CD14-positive monocyte (primary cell): Measurements from ENCODE around the gene FDX2. TPM values are rescaled to one million over a fixed set of nuclear protein-coding genes. Genes with fewer than 3 reads are reported as not detected.

Source experiments
- DNase-seq, 3 donors: peaks; one replicate each; pipeline ENCODE4 v3.0.0-alpha.2; 2011 to 2022
- H2AFZ ChIP-seq: 2 replicates; pipeline ENCODE4 v1.6.0; 2012; ENCODE audit warnings: mild to moderate bottlenecking, low read depth, low read length, inconsistent platforms; ENCODE audit not compliant: insufficient read depth, poor library complexity, severe bottlenecking
- H3K27ac ChIP-seq, 2 donors: 1 replicate in 1 of 2; 2 replicates in 1 of 2; pipeline ENCODE4 v1.5.1; 2012 to 2013; ENCODE audit warnings: low read length in 2 of 2, control low read depth in 1 of 2, inconsistent platforms in 1 of 2, low read depth in 1 of 2, mild to moderate bottlenecking in 1 of 2
- H3K27me3 ChIP-seq, 2 donors: one replicate each; pipeline versions ENCODE4 v1.6.0 to v1.6.1; 2011 to 2013; ENCODE audit warnings: low read length in 2 of 2; ENCODE audit not compliant: control insufficient read depth in 2 of 2, insufficient read depth in 2 of 2
- H3K36me3 ChIP-seq, 2 donors: replicated peaks in 1 of 2; 1 replicate in 1 of 2; 2 replicates in 1 of 2; pipeline versions ENCODE4 v1.5.1 to v1.6.1; 2012 to 2013; ENCODE audit warnings: low read length in 2 of 2, control low read depth in 1 of 2, inconsistent platforms in 1 of 2, mild to moderate bottlenecking in 1 of 2; ENCODE audit not compliant: insufficient read depth in 2 of 2, control insufficient read depth in 1 of 2
- H3K4me1 ChIP-seq, 2 donors: 1 replicate in 1 of 2; 2 replicates in 1 of 2; pipeline versions ENCODE4 v1.5.1 to v1.6.1; 2012 to 2013; ENCODE audit warnings: low read length in 2 of 2, control low read depth in 1 of 2, inconsistent platforms in 1 of 2, mild to moderate bottlenecking in 1 of 2, moderate library complexity in 1 of 2; ENCODE audit not compliant: insufficient read depth in 2 of 2, control insufficient read depth in 1 of 2
- H3K4me2 ChIP-seq: replicated peaks from 2 replicates; pipeline ENCODE3; 2012; ENCODE audit warnings: low read length, moderate library complexity, mild to moderate bottlenecking; ENCODE audit not compliant: poor library complexity, severe bottlenecking; ENCODE audit errors: extremely low read depth
- H3K4me3 ChIP-seq, 3 experiments: fragments of 200-600 bp in 1 of 3; sonication (generic) in 1 of 3; replicated peaks in 1 of 3; 1 replicate in 2 of 3; 2 replicates in 1 of 3; pipeline ENCODE4 v1.5.1; 2011 to 2013; ENCODE audit warnings: low read length in 3 of 3, mild to moderate bottlenecking in 3 of 3, control low read depth in 2 of 3, low read depth in 2 of 3, inconsistent platforms in 1 of 3, moderate library complexity in 1 of 3
- H3K79me2 ChIP-seq: 2 replicates; pipeline ENCODE4 v1.6.0; 2012; ENCODE audit warnings: mild to moderate bottlenecking, control low read depth, inconsistent platforms, low read length, moderate library complexity; ENCODE audit not compliant: insufficient read depth
- H3K9ac ChIP-seq: 2 replicates; pipeline ENCODE4 v1.6.0; 2017; ENCODE audit warnings: low read length, mild to moderate bottlenecking; ENCODE audit not compliant: insufficient read depth, poor library complexity, severe bottlenecking
- H3K9me3 ChIP-seq, 2 donors: replicated peaks in 1 of 2; 1 replicate in 1 of 2; 2 replicates in 1 of 2; pipeline versions ENCODE4 v1.5.1 to v1.6.1; 2012 to 2013; ENCODE audit warnings: low read length in 2 of 2, control low read depth in 1 of 2; ENCODE audit not compliant: control insufficient read depth in 1 of 2, insufficient read depth in 1 of 2
- H4K20me1 ChIP-seq: 2 replicates; pipeline ENCODE4 v1.6.0; 2012; ENCODE audit warnings: mild to moderate bottlenecking, low read length, control low read depth, moderate library complexity; ENCODE audit not compliant: insufficient read depth
- H3K27ac Mint-ChIP-seq, 7 donors: one replicate each; pipeline ENCODE4 v1.8.0; 2020; ENCODE audit warnings: mild to moderate bottlenecking in 7 of 7, mixed read lengths in 7 of 7, moderate library complexity in 6 of 7, inconsistent platforms in 2 of 7
- H3K27me3 Mint-ChIP-seq, 3 donors: one replicate each; pipeline ENCODE4 v1.8.0; 2021 to 2022; ENCODE audit warnings: low read depth in 3 of 3, mild to moderate bottlenecking in 3 of 3, mixed read lengths in 3 of 3, moderate library complexity in 3 of 3, inconsistent platforms in 1 of 3
- H3K36me3 Mint-ChIP-seq, 2 donors: one replicate each; pipeline ENCODE4 v1.8.0; 2020; ENCODE audit warnings: mixed read lengths in 2 of 2, inconsistent platforms in 1 of 2, mild to moderate bottlenecking in 1 of 2
- H3K4me1 Mint-ChIP-seq: one replicate; pipeline ENCODE4 v1.8.0; 2020; ENCODE audit warnings: mild to moderate bottlenecking, mixed read lengths
- H3K4me3 Mint-ChIP-seq, 2 donors: one replicate each; pipeline ENCODE4 v1.8.0; 2020; ENCODE audit warnings: mild to moderate bottlenecking in 2 of 2, mixed read lengths in 2 of 2, moderate library complexity in 1 of 2
- H3K9me3 Mint-ChIP-seq, 7 donors: one replicate each; pipeline ENCODE4 v1.8.0; 2020 to 2022; ENCODE audit warnings: mixed read lengths in 7 of 7, mild to moderate bottlenecking in 6 of 7, moderate library complexity in 6 of 7, inconsistent platforms in 2 of 7
- WGBS: methylation state at CpG from one replicate; pipeline ENCODE4 v1.1.5; 2013; ENCODE audit warnings: missing lambda C conversion rate; ENCODE audit not compliant: insufficient coverage; 5-methylcytosine and 5-hydroxymethylcytosine counted together
- intact Hi-C, 2 donors: fragments of 100-400 bp; cut with micrococcal nuclease; formaldehyde crosslinking; loops; one replicate each; pipeline versions ENCODE4 v1.15.0 to v1.15.1; 2023
- polyA minus RNA-seq: library from RNA; depleted of rRNA, polyadenylated mRNA; stranded (reverse); fragments of >200 nt; gene quantifications from 2 replicates; pipeline ENCODE4 v1.2.3, GENCODE V29; 2012
- polyA plus RNA-seq, 3 donors: library from polyadenylated mRNA; depleted of rRNA in 1 of 3; unstranded in 2 of 3; stranded (reverse) in 1 of 3; fragments of 300-500 nt in 2 of 3; fragments of >200 nt in 1 of 3; fragmentation: Illumina TruSeq in 2 of 3; gene quantifications; 1 replicate in 2 of 3; 2 replicates in 1 of 3; pipeline ENCODE4 v1.2.3, GENCODE V29; 2012 to 2021
- total RNA-seq, 12 experiments: library from RNA in 1 of 12; stranded (reverse) in 1 of 12; fragments of 120-200 nt in 1 of 12; gene quantifications; one replicate each; pipeline ENCODE4 v1.2.4 and lab custom pipeline; 2013 to 2026; ENCODE audit warnings: mixed read lengths in 6 of 12, inconsistent platforms in 1 of 12
- TF ChIP-seq, protein P1 (sequence below): fragments of 200-600 bp; IDR thresholded peaks from one replicate; pipeline ENCODE4 v1.8.0; 2022; ENCODE audit warnings: antibody characterized with exemption, mild to moderate bottlenecking

FDX2 gene
- total RNA-seq (2013) = 7.8 TPM
- polyA plus RNA-seq (1 to 10 TPM; 5.5 to 6.8 (median 6.7) TPM), polyA minus RNA-seq (2.7 and 3.0 TPM in 2 replicates), total RNA-seq (lab: John Stamatoyannopoulos, UW) (0 to 0.15 (median 0) reads per million in 11 experiments)

DNA sequence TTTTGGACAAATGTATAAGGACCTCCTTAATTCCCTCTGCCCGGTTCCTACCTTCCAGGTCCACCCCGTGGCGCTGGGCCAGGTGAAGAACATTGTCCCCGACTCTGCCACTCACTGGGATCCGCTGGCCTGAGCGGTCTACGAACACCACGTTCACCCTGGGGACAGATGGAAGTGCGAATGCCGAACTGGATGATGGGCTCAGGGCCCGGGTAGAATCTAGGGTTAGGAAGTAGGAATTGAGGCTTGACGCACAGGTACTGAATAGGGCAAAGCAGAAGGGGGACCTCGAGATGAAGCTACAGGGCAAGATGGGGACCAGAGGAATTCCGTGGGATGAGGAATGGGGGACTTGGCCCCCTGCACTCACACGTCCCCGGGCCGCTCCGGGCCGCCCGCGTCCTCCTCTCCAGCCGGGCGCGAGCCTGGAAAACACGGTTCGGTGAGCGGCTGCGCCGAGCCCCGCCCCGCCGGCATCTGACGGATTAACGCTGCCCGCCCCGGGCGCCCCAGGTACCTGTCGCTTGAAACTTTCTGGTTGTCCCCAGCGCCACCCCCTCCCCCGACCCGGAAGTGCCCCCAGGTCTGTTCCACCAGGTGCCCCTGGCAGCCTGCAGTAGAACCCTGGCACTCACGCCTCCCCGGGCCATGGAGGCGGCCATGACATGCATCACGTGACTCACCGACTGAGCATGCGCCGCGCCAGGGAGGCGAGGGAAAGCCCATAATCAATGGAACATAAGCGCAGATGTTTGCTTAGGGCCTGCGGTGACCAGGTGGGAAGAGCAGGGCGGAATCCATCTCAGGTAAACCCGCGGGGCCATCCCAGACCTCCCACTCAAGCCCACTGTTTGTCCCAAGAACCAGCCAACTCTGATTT lies at the start of gene FDX2:
Gene FDX2 (minus strand): TSS at position 681 of the 880 bp plus-strand sequence. CDS start 19 bp downstream, at position 662.
- no peaks in the 10 kb centered on the region for H3K9me3 ChIP-seq
- no peaks in the 10 kb centered on the region for H3K27me3 ChIP-seq
- Mint-ChIP-seq H3K4me1 (peaks cover 11% of the 10 kb centered on the region), H3K27ac (peak within 1 kb of the TSS in 6 of 7 donors; percentile 51 to 87 (median 79)), H3K9me3 (peaks cover 0 to 1% (median 0%) of the 10 kb centered on the region in 7 donors), H3K36me3 (peaks cover 24 to 44% of the 10 kb centered on the region in 2 donors), H3K4me3 (peak within 1 kb of the TSS; percentile 83 to 93), H3K27me3 (peaks cover 2 to 5% (median 5%) of the 10 kb centered on the region in 3 donors)
- intact Hi-C loops = no loop called here
- H3K36me3 ChIP-seq = peaks cover 36 to 43% of the 10 kb centered on the region in 2 donors
- peak within 1 kb of the TSS in 1 of 2 donors; percentile 0 for H3K27ac ChIP-seq
- peak within 1 kb of the TSS; percentile 51 for H3K9ac ChIP-seq
- peak within 1 kb of the TSS; percentile 87 for H3K4me2 ChIP-seq
- WGBS = 2% methylated on average over 48 of the region's 55 CpGs
- peak; percentile 66 to 80 (median 67) for DNase-seq
- peaks cover 7 to 15% of the 10 kb centered on the region in 2 donors for H3K4me1 ChIP-seq
- H2AFZ ChIP-seq = peak within 1 kb of the TSS; percentile 89
- H4K20me1 ChIP-seq = peaks cover 7% of the 10 kb centered on the region
- TF ChIP-seq, protein P1, sequence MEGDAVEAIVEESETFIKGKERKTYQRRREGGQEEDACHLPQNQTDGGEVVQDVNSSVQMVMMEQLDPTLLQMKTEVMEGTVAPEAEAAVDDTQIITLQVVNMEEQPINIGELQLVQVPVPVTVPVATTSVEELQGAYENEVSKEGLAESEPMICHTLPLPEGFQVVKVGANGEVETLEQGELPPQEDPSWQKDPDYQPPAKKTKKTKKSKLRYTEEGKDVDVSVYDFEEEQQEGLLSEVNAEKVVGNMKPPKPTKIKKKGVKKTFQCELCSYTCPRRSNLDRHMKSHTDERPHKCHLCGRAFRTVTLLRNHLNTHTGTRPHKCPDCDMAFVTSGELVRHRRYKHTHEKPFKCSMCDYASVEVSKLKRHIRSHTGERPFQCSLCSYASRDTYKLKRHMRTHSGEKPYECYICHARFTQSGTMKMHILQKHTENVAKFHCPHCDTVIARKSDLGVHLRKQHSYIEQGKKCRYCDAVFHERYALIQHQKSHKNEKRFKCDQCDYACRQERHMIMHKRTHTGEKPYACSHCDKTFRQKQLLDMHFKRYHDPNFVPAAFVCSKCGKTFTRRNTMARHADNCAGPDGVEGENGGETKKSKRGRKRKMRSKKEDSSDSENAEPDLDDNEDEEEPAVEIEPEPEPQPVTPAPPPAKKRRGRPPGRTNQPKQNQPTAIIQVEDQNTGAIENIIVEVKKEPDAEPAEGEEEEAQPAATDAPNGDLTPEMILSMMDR = no peak
- H3K79me2 ChIP-seq = no peaks in the 10 kb centered on the region
- peak within 1 kb of the TSS; percentile 53 to 80 (median 66) for H3K4me3 ChIP-seq

GRCh38 chr19:10365518-10365917 lies 49.7 kb upstream of the FDX2 start:
- DNase-seq = no peak
- Mint-ChIP-seq H3K9me3 (no peaks in the 10 kb centered on the region), H3K27me3 (peaks cover 0 to 2% (median 0%) of the 10 kb centered on the region in 3 donors), H3K27ac (peak overlapping the region in 1 of 7 donors; percentile 51), H3K36me3 (peaks cover 84 to 100% of the 10 kb centered on the region in 2 donors), H3K4me3 (no peak overlapping the region), H3K4me1 (no peaks in the 10 kb centered on the region)
- Histone ChIP-seq H3K27ac (no peak overlapping the region), H3K9ac (no peak overlapping the region), H3K27me3 (no peaks in the 10 kb centered on the region), H3K4me1 (no peaks in the 10 kb centered on the region), H3K4me3 (no peak overlapping the region), H4K20me1 (peaks cover 70% of the 10 kb centered on the region), H3K9me3 (no peaks in the 10 kb centered on the region), H3K36me3 (peaks cover 89 to 96% of the 10 kb centered on the region in 2 donors), H3K79me2 (peaks cover 52% of the 10 kb centered on the region), H2AFZ (no peak overlapping the region), H3K4me2 (no peak overlapping the region)
- 97% methylated on average over 23 of the region's 23 CpGs for WGBS
- intact Hi-C loops = no loop called here
- TF ChIP-seq, protein P1 = no peak
